CD14-positive monocyte (primary cell): Measurements from ENCODE around the gene FAM228A. TPM values are rescaled to one million over a fixed set of nuclear protein-coding genes. Genes with fewer than 3 reads are reported as not detected.

Experiments
- DNase-seq, 3 donors: peaks; one replicate each; pipeline ENCODE4 v3.0.0-alpha.2; 2011 to 2022
- H2AFZ ChIP-seq: 2 replicates; pipeline ENCODE4 v1.6.0; 2012; ENCODE audit warnings: mild to moderate bottlenecking, low read depth, low read length, inconsistent platforms; ENCODE audit not compliant: insufficient read depth, poor library complexity, severe bottlenecking
- H3K27ac ChIP-seq, 2 donors: 1 replicate in 1 of 2; 2 replicates in 1 of 2; pipeline ENCODE4 v1.5.1; 2012 to 2013; ENCODE audit warnings: low read length in 2 of 2, control low read depth in 1 of 2, inconsistent platforms in 1 of 2, low read depth in 1 of 2, mild to moderate bottlenecking in 1 of 2
- H3K27me3 ChIP-seq, 2 donors: one replicate each; pipeline versions ENCODE4 v1.6.0 to v1.6.1; 2011 to 2013; ENCODE audit warnings: low read length in 2 of 2; ENCODE audit not compliant: control insufficient read depth in 2 of 2, insufficient read depth in 2 of 2
- H3K36me3 ChIP-seq, 2 donors: replicated peaks in 1 of 2; 1 replicate in 1 of 2; 2 replicates in 1 of 2; pipeline versions ENCODE4 v1.5.1 to v1.6.1; 2012 to 2013; ENCODE audit warnings: low read length in 2 of 2, control low read depth in 1 of 2, inconsistent platforms in 1 of 2, mild to moderate bottlenecking in 1 of 2; ENCODE audit not compliant: insufficient read depth in 2 of 2, control insufficient read depth in 1 of 2
- H3K4me1 ChIP-seq, 2 donors: 1 replicate in 1 of 2; 2 replicates in 1 of 2; pipeline versions ENCODE4 v1.5.1 to v1.6.1; 2012 to 2013; ENCODE audit warnings: low read length in 2 of 2, control low read depth in 1 of 2, inconsistent platforms in 1 of 2, mild to moderate bottlenecking in 1 of 2, moderate library complexity in 1 of 2; ENCODE audit not compliant: insufficient read depth in 2 of 2, control insufficient read depth in 1 of 2
- H3K4me2 ChIP-seq: replicated peaks from 2 replicates; pipeline ENCODE3; 2012; ENCODE audit warnings: low read length, moderate library complexity, mild to moderate bottlenecking; ENCODE audit not compliant: poor library complexity, severe bottlenecking; ENCODE audit errors: extremely low read depth
- H3K4me3 ChIP-seq, 3 experiments: fragments of 200-600 bp in 1 of 3; sonication (generic) in 1 of 3; replicated peaks in 1 of 3; 1 replicate in 2 of 3; 2 replicates in 1 of 3; pipeline ENCODE4 v1.5.1; 2011 to 2013; ENCODE audit warnings: low read length in 3 of 3, mild to moderate bottlenecking in 3 of 3, control low read depth in 2 of 3, low read depth in 2 of 3, inconsistent platforms in 1 of 3, moderate library complexity in 1 of 3
- H3K79me2 ChIP-seq: 2 replicates; pipeline ENCODE4 v1.6.0; 2012; ENCODE audit warnings: mild to moderate bottlenecking, control low read depth, inconsistent platforms, low read length, moderate library complexity; ENCODE audit not compliant: insufficient read depth
- H3K9ac ChIP-seq: 2 replicates; pipeline ENCODE4 v1.6.0; 2017; ENCODE audit warnings: low read length, mild to moderate bottlenecking; ENCODE audit not compliant: insufficient read depth, poor library complexity, severe bottlenecking
- H3K9me3 ChIP-seq, 2 donors: replicated peaks in 1 of 2; 1 replicate in 1 of 2; 2 replicates in 1 of 2; pipeline versions ENCODE4 v1.5.1 to v1.6.1; 2012 to 2013; ENCODE audit warnings: low read length in 2 of 2, control low read depth in 1 of 2; ENCODE audit not compliant: control insufficient read depth in 1 of 2, insufficient read depth in 1 of 2
- H4K20me1 ChIP-seq: 2 replicates; pipeline ENCODE4 v1.6.0; 2012; ENCODE audit warnings: mild to moderate bottlenecking, low read length, control low read depth, moderate library complexity; ENCODE audit not compliant: insufficient read depth
- H3K27ac Mint-ChIP-seq, 7 donors: one replicate each; pipeline ENCODE4 v1.8.0; 2020; ENCODE audit warnings: mild to moderate bottlenecking in 7 of 7, mixed read lengths in 7 of 7, moderate library complexity in 6 of 7, inconsistent platforms in 2 of 7
- H3K27me3 Mint-ChIP-seq, 3 donors: one replicate each; pipeline ENCODE4 v1.8.0; 2021 to 2022; ENCODE audit warnings: low read depth in 3 of 3, mild to moderate bottlenecking in 3 of 3, mixed read lengths in 3 of 3, moderate library complexity in 3 of 3, inconsistent platforms in 1 of 3
- H3K36me3 Mint-ChIP-seq, 2 donors: one replicate each; pipeline ENCODE4 v1.8.0; 2020; ENCODE audit warnings: mixed read lengths in 2 of 2, inconsistent platforms in 1 of 2, mild to moderate bottlenecking in 1 of 2
- H3K4me1 Mint-ChIP-seq: one replicate; pipeline ENCODE4 v1.8.0; 2020; ENCODE audit warnings: mild to moderate bottlenecking, mixed read lengths
- H3K4me3 Mint-ChIP-seq, 2 donors: one replicate each; pipeline ENCODE4 v1.8.0; 2020; ENCODE audit warnings: mild to moderate bottlenecking in 2 of 2, mixed read lengths in 2 of 2, moderate library complexity in 1 of 2
- H3K9me3 Mint-ChIP-seq, 7 donors: one replicate each; pipeline ENCODE4 v1.8.0; 2020 to 2022; ENCODE audit warnings: mixed read lengths in 7 of 7, mild to moderate bottlenecking in 6 of 7, moderate library complexity in 6 of 7, inconsistent platforms in 2 of 7
- WGBS: methylation state at CpG from one replicate; pipeline ENCODE4 v1.1.5; 2013; ENCODE audit warnings: missing lambda C conversion rate; ENCODE audit not compliant: insufficient coverage; 5-methylcytosine and 5-hydroxymethylcytosine counted together
- intact Hi-C, 2 donors: fragments of 100-400 bp; cut with micrococcal nuclease; formaldehyde crosslinking; loops; one replicate each; pipeline versions ENCODE4 v1.15.0 to v1.15.1; 2023
- polyA plus RNA-seq, 3 donors: library from polyadenylated mRNA; depleted of rRNA in 1 of 3; unstranded in 2 of 3; stranded (reverse) in 1 of 3; fragments of 300-500 nt in 2 of 3; fragments of >200 nt in 1 of 3; fragmentation: Illumina TruSeq in 2 of 3; gene quantifications; 1 replicate in 2 of 3; 2 replicates in 1 of 3; pipeline ENCODE4 v1.2.3, GENCODE V29; 2012 to 2021
- TF ChIP-seq, protein P1 (sequence below): fragments of 200-600 bp; IDR thresholded peaks from one replicate; pipeline ENCODE4 v1.8.0; 2022; ENCODE audit warnings: antibody characterized with exemption, mild to moderate bottlenecking

The FAM228A gene
- polyA plus RNA-seq, 3 donors: 0.09 to 0.17 TPM; not detected in 1

DNA sequence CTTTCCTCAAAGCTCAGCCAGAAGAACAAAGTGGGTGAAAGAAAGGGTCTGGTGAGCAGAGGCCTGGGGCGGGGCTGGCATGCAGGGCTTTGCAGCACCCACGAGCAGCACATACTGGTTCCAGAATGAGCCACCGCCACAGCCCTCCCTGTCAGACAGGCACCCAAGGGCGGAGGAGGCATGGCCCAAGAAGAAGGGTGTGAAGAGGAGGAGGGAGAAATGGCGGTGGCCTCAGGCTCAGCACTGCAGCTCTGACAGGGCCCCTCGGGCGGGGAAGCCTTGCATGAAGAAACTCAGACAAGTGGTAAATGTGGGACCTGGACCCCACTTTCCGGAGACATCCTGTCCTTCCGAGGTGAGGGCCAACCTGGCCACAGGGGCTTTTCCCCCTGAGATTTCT is 15.7 kb downstream of the FAM228A start:
- Mint-ChIP-seq H3K27me3 (peaks cover 0 to 2% (median 0%) of the 10 kb centered on the region in 3 donors), H3K9me3 (peaks cover 3 to 10% (median 5%) of the 10 kb centered on the region in 7 donors), H3K4me3 (no peak overlapping the region), H3K27ac (peak overlapping the region in 1 of 7 donors; percentile 41), H3K4me1 (no peaks in the 10 kb centered on the region), H3K36me3 (no peaks in the 10 kb centered on the region)
- no peak overlapping the region for H3K4me3 ChIP-seq
- H2AFZ ChIP-seq: no peak overlapping the region
- 95% methylated on average over 8 of the region's 9 CpGs for WGBS
- H3K9ac ChIP-seq: no peak overlapping the region
- H3K36me3 ChIP-seq: no peaks in the 10 kb centered on the region
- no peaks in the 10 kb centered on the region for H3K79me2 ChIP-seq
- TF ChIP-seq, protein P1, sequence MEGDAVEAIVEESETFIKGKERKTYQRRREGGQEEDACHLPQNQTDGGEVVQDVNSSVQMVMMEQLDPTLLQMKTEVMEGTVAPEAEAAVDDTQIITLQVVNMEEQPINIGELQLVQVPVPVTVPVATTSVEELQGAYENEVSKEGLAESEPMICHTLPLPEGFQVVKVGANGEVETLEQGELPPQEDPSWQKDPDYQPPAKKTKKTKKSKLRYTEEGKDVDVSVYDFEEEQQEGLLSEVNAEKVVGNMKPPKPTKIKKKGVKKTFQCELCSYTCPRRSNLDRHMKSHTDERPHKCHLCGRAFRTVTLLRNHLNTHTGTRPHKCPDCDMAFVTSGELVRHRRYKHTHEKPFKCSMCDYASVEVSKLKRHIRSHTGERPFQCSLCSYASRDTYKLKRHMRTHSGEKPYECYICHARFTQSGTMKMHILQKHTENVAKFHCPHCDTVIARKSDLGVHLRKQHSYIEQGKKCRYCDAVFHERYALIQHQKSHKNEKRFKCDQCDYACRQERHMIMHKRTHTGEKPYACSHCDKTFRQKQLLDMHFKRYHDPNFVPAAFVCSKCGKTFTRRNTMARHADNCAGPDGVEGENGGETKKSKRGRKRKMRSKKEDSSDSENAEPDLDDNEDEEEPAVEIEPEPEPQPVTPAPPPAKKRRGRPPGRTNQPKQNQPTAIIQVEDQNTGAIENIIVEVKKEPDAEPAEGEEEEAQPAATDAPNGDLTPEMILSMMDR: no peak
- H3K9me3 ChIP-seq: no peaks in the 10 kb centered on the region
- no peak overlapping the region for H3K27ac ChIP-seq
- DNase-seq: no peak
- no peaks in the 10 kb centered on the region for H4K20me1 ChIP-seq
- intact Hi-C loops: no loop called here
- H3K27me3 ChIP-seq: no peaks in the 10 kb centered on the region
- H3K4me2 ChIP-seq: no peak overlapping the region
- H3K4me1 ChIP-seq: no peaks in the 10 kb centered on the region

DNA sequence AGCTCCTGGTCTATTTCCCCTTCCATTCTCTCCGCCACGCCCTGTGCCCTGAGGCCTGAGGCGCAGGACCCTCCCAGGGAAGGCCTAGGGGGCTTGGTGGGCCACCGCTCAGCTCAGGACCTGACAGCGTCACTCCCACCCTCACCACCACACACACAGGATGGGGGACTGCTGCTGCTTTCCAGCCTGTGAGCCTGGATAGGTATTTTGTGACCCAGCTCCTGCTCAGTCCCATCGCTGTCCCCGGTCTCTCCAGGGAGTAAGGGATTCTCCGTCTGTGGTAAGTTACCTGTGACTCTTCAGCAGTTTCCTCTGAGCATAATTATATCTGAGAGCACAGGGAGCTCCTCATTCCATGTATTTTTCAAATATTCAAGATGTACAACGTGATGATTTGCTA is 16.3 kb downstream of the FAM228A start:
- no peak overlapping the region for H3K4me3 ChIP-seq
- H3K27me3 ChIP-seq: no peaks in the 10 kb centered on the region
- no peak overlapping the region for H3K4me3 Mint-ChIP-seq
- no peak for DNase-seq
- no peak overlapping the region for H3K27ac ChIP-seq
- no peaks in the 10 kb centered on the region for H3K36me3 ChIP-seq
- H2AFZ ChIP-seq: no peak overlapping the region
- H3K79me2 ChIP-seq: no peaks in the 10 kb centered on the region
- intact Hi-C loops: no loop called here
- H3K4me2 ChIP-seq: no peak overlapping the region
- no peaks in the 10 kb centered on the region for H3K4me1 ChIP-seq
- H3K9me3 ChIP-seq: no peaks in the 10 kb centered on the region
- no peak overlapping the region for H3K9ac ChIP-seq
- no peaks in the 10 kb centered on the region for H4K20me1 ChIP-seq
- peaks cover 3 to 10% (median 5%) of the 10 kb centered on the region in 7 donors for H3K9me3 Mint-ChIP-seq
- TF ChIP-seq, protein P1: no peak
- no peaks in the 10 kb centered on the region for H3K36me3 Mint-ChIP-seq
- 97% methylated on average over 4 of the region's 9 CpGs for WGBS
- H3K27ac Mint-ChIP-seq: peak overlapping the region in 1 of 7 donors; percentile 33
- H3K4me1 Mint-ChIP-seq: no peaks in the 10 kb centered on the region
- peaks cover 0 to 2% (median 0%) of the 10 kb centered on the region in 3 donors for H3K27me3 Mint-ChIP-seq
